AG09309 (cell line): Measurements from ENCODE around the gene HAGH.
A peak's percentile ranks its signal among the peaks of the same experiment; 100 is the strongest.

ENCODE experiments used
- DNase-seq: peaks from one replicate; pipeline ENCODE4 v3.0.0-alpha.2; 2010; ENCODE audit warnings: low read depth
- H3K4me3 ChIP-seq: 2 replicates; pipeline ENCODE4 v1.5.1; 2011; ENCODE audit warnings: mild to moderate bottlenecking, low read depth, low read length, moderate library complexity; ENCODE audit not compliant: control insufficient read depth
- CTCF ChIP-seq: IDR thresholded peaks from 2 replicates; pipeline ENCODE4 v1.5.1; 2011; ENCODE audit warnings: mild to moderate bottlenecking, low read depth, low read length, inconsistent platforms; ENCODE audit not compliant: insufficient read depth, control insufficient read depth; ENCODE audit errors: missing control alignments

Gene HAGH

GRCh38 chr16:1863681-1864460 lies 37.2 kb upstream of the HAGH start:
- DNase-seq = peak; percentile 7
- peak; percentile 40 for TF ChIP-seq CTCF
- no peak overlapping the region for H3K4me3 ChIP-seq

GRCh38 chr16:1862394-1862793 lies 35.8 kb upstream of the HAGH start:
- no peak for DNase-seq
- no peak for TF ChIP-seq CTCF
- no peak overlapping the region for H3K4me3 ChIP-seq

GRCh38 chr16:1861730-1862129 lies 35.1 kb upstream of the HAGH start:
- H3K4me3 ChIP-seq = no peak overlapping the region
- no peak for TF ChIP-seq CTCF
- DNase-seq = no peak

DNA sequence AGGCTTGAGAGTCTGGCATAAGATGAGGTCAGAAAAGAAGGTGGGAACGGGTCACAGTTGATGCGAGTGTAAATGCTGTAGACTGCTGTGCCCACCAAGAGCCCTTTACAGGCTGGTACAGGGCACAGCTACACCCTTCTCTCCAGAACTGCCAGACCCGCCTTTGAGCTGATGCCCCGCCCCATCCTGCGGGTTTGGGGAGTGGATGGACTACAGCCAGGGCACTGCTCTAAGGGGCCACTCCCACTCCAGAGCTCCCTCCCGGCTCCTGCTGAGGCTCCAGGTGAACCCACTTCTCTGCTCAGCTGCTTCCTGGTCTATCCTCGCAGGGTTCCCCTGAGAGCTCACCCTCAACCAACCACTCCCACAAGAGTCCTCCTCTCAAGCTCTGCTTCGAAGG lies 33.0 kb upstream of the HAGH start:
- no peak for DNase-seq
- TF ChIP-seq CTCF = no peak

DNA sequence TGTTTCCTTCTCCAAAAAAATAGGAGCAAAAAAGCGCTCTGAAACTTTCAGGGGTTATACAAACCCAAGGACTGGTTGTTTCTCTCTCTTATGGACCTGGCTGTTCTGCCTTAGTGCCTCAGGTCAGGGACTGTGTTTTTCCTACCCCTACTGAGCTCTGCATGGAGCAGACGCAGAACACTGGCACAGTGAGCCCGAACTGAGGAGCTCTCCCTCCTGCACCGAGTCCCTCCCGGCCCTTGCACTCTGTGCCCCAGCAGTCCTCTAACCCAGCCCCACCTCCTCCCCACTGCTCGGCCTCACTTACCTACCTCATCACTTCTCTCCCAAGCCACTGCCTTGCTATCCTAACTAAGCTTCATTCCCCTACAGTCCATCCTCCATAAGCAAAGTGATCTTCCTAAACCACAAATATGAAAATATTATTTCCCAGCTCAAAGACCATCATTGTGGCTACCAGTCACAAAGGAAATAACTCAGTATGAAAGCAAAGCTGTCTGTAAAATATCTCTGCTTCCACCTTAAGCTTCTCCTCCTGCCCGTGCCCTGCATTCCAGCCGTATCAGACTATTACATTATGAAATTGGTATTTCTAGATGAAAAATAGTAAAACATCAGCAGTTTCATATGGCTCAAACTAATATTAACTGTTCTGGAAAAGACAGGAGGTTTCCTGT lies 31.7 kb upstream of the HAGH start:
- no peak for DNase-seq
- no peak for TF ChIP-seq CTCF
- H3K4me3 ChIP-seq = no peak overlapping the region

More for the DNA sequence above, 33.0 kb upstream of the HAGH start:
- no peak overlapping the region for H3K4me3 ChIP-seq

- no peak for TF ChIP-seq CTCF
- DNase-seq = no peak
- no peak overlapping the region for H3K4me3 ChIP-seq
Measured at GRCh38 chr16:1857433-1858097, 30.9 kb upstream of the HAGH start.
